ENCODE results near the gene HAPLN2. TPM values are rescaled to one million over a fixed set of nuclear protein-coding genes. Genes with fewer than 3 reads are reported as not detected.

Gene HAPLN2
- total and polyA plus RNA-seq, 2 donors (not counting 1 experiment from before 2014, with no cell fraction given), result 0.13 TPM; not detected in 1

- POLR2A ChIA-PET, result interaction anchor here (1.0 to 1.8 kb wide), 2 partner anchors 8 to 136 kb away, joined by 3 to 8 read pairs; partner anchors contain the start of gene GPATCH4
- ATAC-seq (ENCODE audit: low read depth), result no peak
- Histone ChIP-seq H2AFZ (ENCODE audit: insufficient read depth, low read depth, low read length, poor library complexity, severe bottlenecking) (no peak overlapping the region), H3K9ac (ENCODE audit: low read length) (no peak overlapping the region), H3K27ac (ENCODE audit: low read length in 2 of 2) (peak overlapping the region in 1 of 2 donors; percentile 88), H3K4me3 (ENCODE audit: control extremely low read depth in 1 of 5, extremely low read depth in 1 of 5, insufficient read depth in 1 of 5, low read depth in 2 of 5, low read length in 4 of 5) (no peak overlapping the region), H3K9me3 (ENCODE audit: control extremely low read depth in 1 of 3, control insufficient read depth in 2 of 3, insufficient read depth in 1 of 3, low read length in 2 of 3) (no peaks in the 10 kb centered on the region), H4K20me1 (ENCODE audit: control insufficient read depth, insufficient read depth, low read length, poor library complexity, severe bottlenecking) (peaks cover 8% of the 10 kb centered on the region), H3K4me2 (replicated peaks; ENCODE audit: low read depth, low read length, poor library complexity, severe bottlenecking) (peak overlapping the region; percentile 98), H3K27me3 (replicated peaks in 1 of 4; ENCODE audit: control extremely low read depth in 1 of 4, control insufficient read depth in 3 of 4, insufficient read depth in 4 of 4, low read length in 3 of 4) (no peaks in the 10 kb centered on the region), H3K4me1 (ENCODE audit: control insufficient read depth in 2 of 2, insufficient read depth in 2 of 2, low read length in 2 of 2) (peaks cover 18 to 22% of the 10 kb centered on the region in 2 donors), H3K36me3 (replicated peaks in 1 of 2; ENCODE audit: control extremely low read depth in 1 of 2, control insufficient read depth in 1 of 2, extremely low read depth in 1 of 2, insufficient read depth in 2 of 2, low read length in 1 of 2) (peaks cover 0 to 40% of the 10 kb centered on the region in 2 experiments), H3K79me2 (ENCODE audit: control insufficient read depth, insufficient read depth, low read length) (peaks cover 10% of the 10 kb centered on the region)
- H3K4me3 Mint-ChIP-seq, result peak overlapping the region; percentile 93
- no peaks in the 10 kb centered on the region for H3K27me3 Mint-ChIP-seq
- no peaks in the 10 kb centered on the region for H3K9me3 Mint-ChIP-seq (ENCODE audit: insufficient read depth)
- 89% methylated on average over 4 of the region's 8 CpGs for WGBS (ENCODE audit: insufficient coverage)
- TF ChIP-seq CTCF (IDR thresholded peaks at IDR 0.05) (no peak), EZH2 (IDR thresholded peaks at IDR 0.05; ENCODE audit: borderline replicate concordance, insufficient read depth, low read depth, low read length, poor library complexity, severe bottlenecking) (no peak)
- H3K27ac Mint-ChIP-seq, result peak overlapping the region; percentile 87
- DNase-seq, result no peak
- intact Hi-C loops (cut with micrococcal nuclease), result no loop called here
- CTCF ChIA-PET, result interaction anchor here (0.6 to 10.9 kb wide), 10 partner anchors 11 to 207 kb away, joined by 3 to 80 read pairs (median 6); partner anchors contain the start of gene GPATCH4
- H3K4me1 Mint-ChIP-seq, result peaks cover 25% of the 10 kb centered on the region
Observed at GRCh38 chr1:156592910-156593660, 26.1 kb upstream of the HAPLN2 start.

- intact Hi-C loops (cut with micrococcal nuclease), result no loop called here
Observed at GRCh38 chr1:156593661-156593989, 25.6 kb upstream of the HAPLN2 start.

More at GRCh38 chr1:156593661-156593989, 25.6 kb upstream of the HAPLN2 start:
- H4K20me1 ChIP-seq (ENCODE audit: control insufficient read depth, insufficient read depth, low read length, poor library complexity, severe bottlenecking), result peaks cover 8% of the 10 kb centered on the region
- no peak overlapping the region for H3K4me3 ChIP-seq (ENCODE audit: control extremely low read depth in 1 of 5, extremely low read depth in 1 of 5, insufficient read depth in 1 of 5, low read depth in 2 of 5, low read length in 4 of 5)
- ATAC-seq (ENCODE audit: low read depth) (no peak), DNase-seq (no peak)
- no peak overlapping the region for H3K4me3 Mint-ChIP-seq
- H3K9me3 Mint-ChIP-seq (ENCODE audit: insufficient read depth), result no peaks in the 10 kb centered on the region
- no peak overlapping the region for H3K27ac ChIP-seq (ENCODE audit: low read length in 2 of 2)
- no peak for TF ChIP-seq CTCF (IDR thresholded peaks at IDR 0.05)
- ChIA-PET POLR2A (interaction anchor here (1.0 to 1.3 kb wide), 2 partner anchors 11 to 136 kb away, joined by 3 read pairs; no protein-coding TSS in a partner anchor), CTCF (interaction anchor here (0.6 to 10.9 kb wide), 9 partner anchors 10 to 208 kb away, joined by 3 to 80 read pairs (median 7); partner anchors contain the start of gene GPATCH4)
- peaks cover 25% of the 10 kb centered on the region for H3K4me1 Mint-ChIP-seq
- H3K79me2 ChIP-seq (ENCODE audit: control insufficient read depth, insufficient read depth, low read length), result peaks cover 10% of the 10 kb centered on the region
- H2AFZ ChIP-seq (ENCODE audit: insufficient read depth, low read depth, low read length, poor library complexity, severe bottlenecking), result no peak overlapping the region
- no peak overlapping the region for H3K9ac ChIP-seq (ENCODE audit: low read length)
- no peak overlapping the region for H3K4me2 ChIP-seq (replicated peaks; ENCODE audit: low read depth, low read length, poor library complexity, severe bottlenecking)
- no peak overlapping the region for H3K27ac Mint-ChIP-seq
- H3K4me1 ChIP-seq (ENCODE audit: control insufficient read depth in 2 of 2, insufficient read depth in 2 of 2, low read length in 2 of 2), result peaks cover 18 to 22% of the 10 kb centered on the region in 2 donors
- no peaks in the 10 kb centered on the region for H3K27me3 Mint-ChIP-seq
- H3K27me3 ChIP-seq (replicated peaks in 1 of 4; ENCODE audit: control extremely low read depth in 1 of 4, control insufficient read depth in 3 of 4, insufficient read depth in 4 of 4, low read length in 3 of 4), result no peaks in the 10 kb centered on the region
- H3K36me3 ChIP-seq (replicated peaks in 1 of 2; ENCODE audit: control extremely low read depth in 1 of 2, control insufficient read depth in 1 of 2, extremely low read depth in 1 of 2, insufficient read depth in 2 of 2, low read length in 1 of 2), result peaks cover 0 to 45% of the 10 kb centered on the region in 2 experiments
- no peaks in the 10 kb centered on the region for H3K9me3 ChIP-seq (ENCODE audit: control extremely low read depth in 1 of 3, control insufficient read depth in 2 of 3, insufficient read depth in 1 of 3, low read length in 2 of 3)
- WGBS (ENCODE audit: insufficient coverage), result no CpG with 5 or more reads among the region's 8 CpGs

Measured in B cell (primary cell).